UCSD-AML1 (cell line): ENCODE measurements around the gene IQCF6.
"Not testable (repeated sequence)": the region's sequence is repeated elsewhere in the genome, so short reads cannot be mapped to it uniquely, and the experiment has no call there.

Source experiments
- DNase-seq: peaks from one replicate; lab custom pipeline; 2025; ENCODE audit not compliant: unreplicated experiment; lab: John Stamatoyannopoulos, UW

The IQCF6 gene

GRCh38 chr3:51773529-51774056 is 5.4 kb downstream of the IQCF6 start:
- no peak for DNase-seq

GRCh38 chr3:51759203-51759602 is 19.8 kb downstream of the IQCF6 start:
- no peak for DNase-seq

GRCh38 chr3:51753763-51754750 is 25.0 kb downstream of the IQCF6 start:
- not testable (repeated sequence) for DNase-seq

- no peak for DNase-seq
Observed at GRCh38 chr3:51751287-51751686, 27.8 kb downstream of the IQCF6 start.

GRCh38 chr3:51750878-51751277 is 28.2 kb downstream of the IQCF6 start:
- no peak for DNase-seq

GRCh38 chr3:51748327-51748726 is 30.7 kb downstream of the IQCF6 start:
- DNase-seq: no peak

GRCh38 chr3:51747840-51748239 is 31.2 kb downstream of the IQCF6 start:
- DNase-seq: no peak

- DNase-seq: peak; percentile 26
Observed at GRCh38 chr3:51742978-51743377, 36.1 kb downstream of the IQCF6 start.

GRCh38 chr3:51742320-51742719 is 36.7 kb downstream of the IQCF6 start:
- not testable (repeated sequence) for DNase-seq

GRCh38 chr3:51739110-51739509 is 39.9 kb downstream of the IQCF6 start:
- no peak for DNase-seq

- DNase-seq: no peak
Observed at GRCh38 chr3:51735950-51736349, 43.1 kb downstream of the IQCF6 start.

GRCh38 chr3:51735039-51735438 is 44.0 kb downstream of the IQCF6 start:
- no peak for DNase-seq

- no peak for DNase-seq
Observed at GRCh38 chr3:51734572-51734907, 44.5 kb downstream of the IQCF6 start.

GRCh38 chr3:51733859-51734571 is 45.0 kb downstream of the IQCF6 start:
- no peak for DNase-seq

GRCh38 chr3:51729042-51729633 is 49.9 kb downstream of the IQCF6 start:
- DNase-seq: no peak
